ENCODE data around the gene GPD2. TPM values are rescaled to one million over a fixed set of nuclear protein-coding genes. Genes with fewer than 3 reads are reported as not detected.
A peak's percentile ranks its signal among the peaks of the same experiment; 100 is the strongest.

GPD2 gene
- polyA plus RNA-seq, 1 donor from 2014 or later, result 3.5 TPM

GRCh38 chr2:156517419-156517818 lies 81.2 kb downstream of the GPD2 start:
- H3K27ac ChIP-seq (ENCODE audit: low read length), result no peak overlapping the region
- H3K4me3 ChIP-seq (ENCODE audit: low read length), result peak overlapping the region; percentile 48
- H3K9me2 ChIP-seq (ENCODE audit: insufficient read depth, low read length), result no peaks in the 10 kb centered on the region
- H3K27me3 ChIP-seq (ENCODE audit: insufficient read depth, low read depth, low read length), result no peaks in the 10 kb centered on the region
- H2AFZ ChIP-seq (ENCODE audit: low read depth, low read length), result no peak overlapping the region
- TF ChIP-seq EZH2 (IDR thresholded peaks at IDR 0.05; ENCODE audit: borderline replicate concordance, insufficient read depth, low read length, poor library complexity, severe bottlenecking), result no peak
- TF ChIP-seq POLR2AphosphoS5 (IDR thresholded peaks at IDR 0.05), result no peak
- TF ChIP-seq SMC3 (conservative IDR thresholded peaks at IDR 0.05; ENCODE audit: poor library complexity), result no peak
- no peak for TF ChIP-seq EP300 (conservative IDR thresholded peaks at IDR 0.05; ENCODE audit: poor library complexity, severe bottlenecking)
- no peak for TF ChIP-seq MXI1 (conservative IDR thresholded peaks at IDR 0.05; ENCODE audit: poor library complexity, severe bottlenecking)
- TF ChIP-seq TAF1 (IDR thresholded peaks at IDR 0.05; ENCODE audit: low read depth), result no peak
- TF ChIP-seq RAD21 (conservative IDR thresholded peaks at IDR 0.05), result no peak
- no peak for TF ChIP-seq REST (IDR thresholded peaks at IDR 0.05; ENCODE audit: borderline replicate concordance)
- no peak for TF ChIP-seq CTCF (IDR thresholded peaks at IDR 0.05; ENCODE audit: poor library complexity, severe bottlenecking)
- H3F3A ChIP-seq (ENCODE audit: insufficient read depth, low read length, poor library complexity, severe bottlenecking), result no peaks in the 10 kb centered on the region
- H4K20me1 ChIP-seq (ENCODE audit: insufficient read depth), result no peaks in the 10 kb centered on the region
- no peaks in the 10 kb centered on the region for H3K79me2 ChIP-seq (replicated peaks; ENCODE audit: insufficient read depth, low read length)
- H3K4me2 ChIP-seq (ENCODE audit: low read length), result peak overlapping the region; percentile 38
- no peaks in the 10 kb centered on the region for H3K36me3 ChIP-seq (ENCODE audit: insufficient read depth, low read length)
- no peaks in the 10 kb centered on the region for H3K9me3 ChIP-seq (ENCODE audit: low read length)
- H3K9ac ChIP-seq (ENCODE audit: low read length), result no peak overlapping the region

- Histone ChIP-seq H3K9me2 (ENCODE audit: insufficient read depth, low read length) (no peaks in the 10 kb centered on the region), H3K27ac (ENCODE audit: low read length) (peak overlapping the region; percentile 32), H3K9ac (ENCODE audit: low read length) (no peak overlapping the region), H3K9me3 (ENCODE audit: low read length) (no peaks in the 10 kb centered on the region), H2AFZ (ENCODE audit: low read depth, low read length) (no peak overlapping the region), H3K36me3 (ENCODE audit: insufficient read depth, low read length) (no peaks in the 10 kb centered on the region), H4K20me1 (ENCODE audit: insufficient read depth) (no peaks in the 10 kb centered on the region), H3K79me2 (replicated peaks; ENCODE audit: insufficient read depth, low read length) (no peaks in the 10 kb centered on the region), H3K27me3 (ENCODE audit: insufficient read depth, low read depth, low read length) (no peaks in the 10 kb centered on the region), H3F3A (ENCODE audit: insufficient read depth, low read length, poor library complexity, severe bottlenecking) (no peaks in the 10 kb centered on the region), H3K4me3 (ENCODE audit: low read length) (peak overlapping the region; percentile 48), H3K4me2 (ENCODE audit: low read length) (peak overlapping the region; percentile 38)
- TF ChIP-seq MXI1 (conservative IDR thresholded peaks at IDR 0.05; ENCODE audit: poor library complexity, severe bottlenecking) (no peak), EZH2 (IDR thresholded peaks at IDR 0.05; ENCODE audit: borderline replicate concordance, insufficient read depth, low read length, poor library complexity, severe bottlenecking) (no peak), CTCF (IDR thresholded peaks at IDR 0.05; ENCODE audit: poor library complexity, severe bottlenecking) (no peak), SMC3 (conservative IDR thresholded peaks at IDR 0.05; ENCODE audit: poor library complexity) (no peak), POLR2AphosphoS5 (IDR thresholded peaks at IDR 0.05) (peak; percentile 71), REST (IDR thresholded peaks at IDR 0.05; ENCODE audit: borderline replicate concordance) (peak; percentile 86), TAF1 (IDR thresholded peaks at IDR 0.05; ENCODE audit: low read depth) (no peak), EP300 (conservative IDR thresholded peaks at IDR 0.05; ENCODE audit: poor library complexity, severe bottlenecking) (peak; percentile 55), RAD21 (conservative IDR thresholded peaks at IDR 0.05) (no peak)
Observed at GRCh38 chr2:156518138-156518537, 82.0 kb downstream of the GPD2 start.
